Transverse colon (tissue), 4 donors: Measurements from ENCODE around the gene CCL2. TPM values are rescaled to one million over a fixed set of nuclear protein-coding genes. Genes with fewer than 3 reads are reported as not detected.

Experiments
- DNase-seq: peaks from one replicate; pipeline ENCODE4 v3.0.0-alpha.2; 2019
- H3K27ac ChIP-seq, 4 donors: fragments of 200-600 bp; sonication (generic); 2 replicates each; pipeline ENCODE4 v1.5.1; 2016 to 2018; ENCODE audit warnings: inconsistent platforms in 4 of 4
- H3K27me3 ChIP-seq: fragments of 200-600 bp; sonication (generic); 2 replicates; pipeline ENCODE4 v1.5.1; 2017; ENCODE audit warnings: inconsistent platforms
- H3K36me3 ChIP-seq, 4 donors: fragments of 200-600 bp; sonication (generic); 2 replicates each; pipeline ENCODE4 v1.5.1; 2017 to 2019; ENCODE audit warnings: inconsistent platforms in 4 of 4
- H3K4me1 ChIP-seq, 4 donors: fragments of 200-600 bp; sonication (generic); 2 replicates each; pipeline ENCODE4 v1.5.1; 2017 to 2020; ENCODE audit warnings: inconsistent platforms in 4 of 4
- H3K4me3 ChIP-seq, 4 donors: fragments of 200-600 bp; sonication (generic); 1 replicate in 1 of 4; 2 replicates in 3 of 4; pipeline versions ENCODE4 v1.5.1 to v1.6.1; 2017 to 2019; ENCODE audit warnings: inconsistent platforms in 4 of 4
- H3K9me3 ChIP-seq, 2 donors: fragments of 200-600 bp; sonication (generic); 2 replicates each; pipeline ENCODE4 v1.5.1; 2017 to 2019; ENCODE audit warnings: inconsistent platforms in 2 of 2
- EP300 ChIP-seq: sonication (generic); formaldehyde crosslinking; IDR thresholded peaks from one replicate; pipeline ENCODE4 v1.6.1; 2017; ENCODE audit warnings: antibody characterized with exemption, low read depth
- POLR2A ChIP-seq: fragments of 450-650 bp; IDR thresholded peaks from one replicate; pipeline ENCODE4 v1.6.1; 2016; ENCODE audit warnings: antibody characterized with exemption, mild to moderate bottlenecking, moderate library complexity
- POLR2AphosphoS5 ChIP-seq, 3 donors: sonication (generic); formaldehyde crosslinking; IDR thresholded peaks; one replicate each; pipeline ENCODE4 v1.6.1; 2016; ENCODE audit warnings: antibody characterized with exemption in 3 of 3
- WGBS, 2 donors: methylation state at CpG; one replicate each; pipeline ENCODE4 v1.1.5; 2018; ENCODE audit warnings: low coverage in 1 of 2; 5-methylcytosine and 5-hydroxymethylcytosine counted together
- in situ Hi-C, 4 donors: fragments of 200-750 bp; cut with MboI; loops; one replicate each; pipeline versions ENCODE4 v1.15.0 to v1.15.1; 2017; ENCODE audit warnings: low sequenced_read_pairs in 3 of 4, low pct_ligation_motif_present in 1 of 4, low pct_unique_long_range_greater_than_20kb in 1 of 4
- intact Hi-C: fragments of 100-400 bp; cut with DNase I; formaldehyde crosslinking; loops from one replicate; pipeline ENCODE4 v1.15.1; 2023; ENCODE audit warnings: low total_unique reads
- total RNA-seq, 4 donors: library from RNA; depleted of rRNA; stranded (reverse); fragments of >200 nt; gene quantifications; one replicate each; pipeline ENCODE4 v1.1.0, GENCODE V29; 2016
- TF ChIP-seq, protein P1 (sequence below), 5 experiments: fragments of 200-600 bp in 3 of 5; fragments of 450-650 bp in 2 of 5; sonication (generic) in 3 of 5; IDR thresholded peaks; 1 replicate in 2 of 5; 2 replicates in 3 of 5; pipeline ENCODE4 v1.5.1; 2016 to 2017; ENCODE audit warnings: antibody characterized with exemption in 5 of 5, inconsistent platforms in 3 of 5, mild to moderate bottlenecking in 2 of 5, moderate library complexity in 1 of 5

Gene CCL2
- total RNA-seq, 4 donors from 2014 or later: 9.1 to 147 (median 77.6) TPM

DNA sequence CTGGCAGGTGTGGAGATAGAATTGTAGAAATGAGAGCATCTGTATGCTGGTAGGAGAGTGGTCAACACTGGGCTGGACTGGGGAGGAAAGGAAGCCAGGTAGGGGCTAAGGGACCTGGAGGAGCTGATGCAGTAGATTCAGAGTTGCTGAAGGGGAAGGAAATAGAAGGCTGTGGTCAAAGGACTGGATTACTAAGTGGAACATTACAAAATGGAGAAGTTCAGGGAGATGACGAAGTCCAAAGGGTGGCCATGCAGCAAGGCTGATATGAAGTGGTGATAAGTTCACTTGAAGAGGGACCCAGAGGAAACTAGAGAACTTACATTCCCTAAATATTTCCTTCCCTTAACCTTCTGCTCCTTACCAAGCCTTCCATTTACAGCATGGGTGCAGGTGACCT, 8.6 kb upstream of the CCL2 start:
- TF ChIP-seq POLR2AphosphoS5 (IDR thresholded peaks at IDR 0.05) (no peak), EP300 (no peak), POLR2A (no peak)
- TF ChIP-seq, protein P1, sequence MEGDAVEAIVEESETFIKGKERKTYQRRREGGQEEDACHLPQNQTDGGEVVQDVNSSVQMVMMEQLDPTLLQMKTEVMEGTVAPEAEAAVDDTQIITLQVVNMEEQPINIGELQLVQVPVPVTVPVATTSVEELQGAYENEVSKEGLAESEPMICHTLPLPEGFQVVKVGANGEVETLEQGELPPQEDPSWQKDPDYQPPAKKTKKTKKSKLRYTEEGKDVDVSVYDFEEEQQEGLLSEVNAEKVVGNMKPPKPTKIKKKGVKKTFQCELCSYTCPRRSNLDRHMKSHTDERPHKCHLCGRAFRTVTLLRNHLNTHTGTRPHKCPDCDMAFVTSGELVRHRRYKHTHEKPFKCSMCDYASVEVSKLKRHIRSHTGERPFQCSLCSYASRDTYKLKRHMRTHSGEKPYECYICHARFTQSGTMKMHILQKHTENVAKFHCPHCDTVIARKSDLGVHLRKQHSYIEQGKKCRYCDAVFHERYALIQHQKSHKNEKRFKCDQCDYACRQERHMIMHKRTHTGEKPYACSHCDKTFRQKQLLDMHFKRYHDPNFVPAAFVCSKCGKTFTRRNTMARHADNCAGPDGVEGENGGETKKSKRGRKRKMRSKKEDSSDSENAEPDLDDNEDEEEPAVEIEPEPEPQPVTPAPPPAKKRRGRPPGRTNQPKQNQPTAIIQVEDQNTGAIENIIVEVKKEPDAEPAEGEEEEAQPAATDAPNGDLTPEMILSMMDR (IDR thresholded peaks at IDR 0.05): no peak
- no peaks in the 10 kb centered on the region for H3K27me3 ChIP-seq
- intact Hi-C loops: no loop called here
- no peak for DNase-seq
- H3K27ac ChIP-seq: peak overlapping the region in 2 of 4 donors; percentile 29 to 31
- H3K4me1 ChIP-seq: peaks cover 15 to 61% (median 27%) of the 10 kb centered on the region in 4 donors
- no peaks in the 10 kb centered on the region for H3K36me3 ChIP-seq
- H3K4me3 ChIP-seq: no peak overlapping the region
- H3K9me3 ChIP-seq: no peaks in the 10 kb centered on the region
- 64 to 75% methylated on average over 1 of the region's 1 CpG for WGBS, 2 donors
- in situ Hi-C loops: no loop called here

GRCh38 chr17:34246881-34247280, 8.2 kb upstream of the CCL2 start:
- Histone ChIP-seq H3K4me1 (peaks cover 20 to 63% (median 31%) of the 10 kb centered on the region in 4 donors), H3K4me3 (no peak overlapping the region), H3K27ac (peak overlapping the region in 1 of 4 donors; percentile 31), H3K36me3 (no peaks in the 10 kb centered on the region), H3K27me3 (no peaks in the 10 kb centered on the region), H3K9me3 (no peaks in the 10 kb centered on the region)
- 52 to 53% methylated on average over 2 to 3 of the region's 3 CpGs for WGBS, 2 donors
- DNase-seq: no peak
- TF ChIP-seq POLR2AphosphoS5 (IDR thresholded peaks at IDR 0.05): no peak
- TF ChIP-seq, protein P1 (IDR thresholded peaks at IDR 0.05): no peak
- intact Hi-C loops (no loop called here), in situ Hi-C loops (no loop called here)

GRCh38 chr17:34248511-34249024, 6.5 kb upstream of the CCL2 start:
- intact Hi-C loops (no loop called here), in situ Hi-C loops (no loop called here)
- Histone ChIP-seq H3K27ac (peak overlapping the region; percentile 47 to 74 (median 68)), H3K9me3 (no peaks in the 10 kb centered on the region), H3K4me3 (no peak overlapping the region), H3K36me3 (no peaks in the 10 kb centered on the region), H3K27me3 (no peaks in the 10 kb centered on the region), H3K4me1 (peaks cover 35 to 64% (median 46%) of the 10 kb centered on the region in 4 donors)
- 59% methylated on average over 6 of the region's 6 CpGs; no CpG with 5 or more reads in 1 of the 2 donors for WGBS, 2 donors
- TF ChIP-seq EP300: no peak
- no peak for TF ChIP-seq POLR2A
- TF ChIP-seq POLR2AphosphoS5 (IDR thresholded peaks at IDR 0.05): no peak
- TF ChIP-seq, protein P1 (IDR thresholded peaks at IDR 0.05): no peak
- DNase-seq: no peak

GRCh38 chr17:34249061-34249460, 6.0 kb upstream of the CCL2 start:
- Histone ChIP-seq H3K27me3 (no peaks in the 10 kb centered on the region), H3K36me3 (no peaks in the 10 kb centered on the region), H3K4me1 (peaks cover 40 to 68% (median 51%) of the 10 kb centered on the region in 4 donors), H3K9me3 (no peaks in the 10 kb centered on the region), H3K4me3 (no peak overlapping the region), H3K27ac (peak overlapping the region; percentile 47 to 74 (median 68))
- WGBS, 2 donors: 38% methylated on average over 1 of the region's 1 CpG; no CpG with 5 or more reads in 1 of the 2 donors
- in situ Hi-C loops (no loop called here), intact Hi-C loops (no loop called here)
- no peak for TF ChIP-seq EP300
- no peak for TF ChIP-seq POLR2A
- TF ChIP-seq, protein P1 (IDR thresholded peaks at IDR 0.05): no peak
- TF ChIP-seq POLR2AphosphoS5 (IDR thresholded peaks at IDR 0.05): no peak
- no peak for DNase-seq
